Urinary bladder (tissue), 4 donors: Measurements from ENCODE around the gene RAD18. TPM values are rescaled to one million over a fixed set of nuclear protein-coding genes. Genes with fewer than 3 reads are reported as not detected.

ENCODE experiments used
- DNase-seq: peaks from one replicate; pipeline ENCODE4 v3.0.0-alpha.2; 2015; ENCODE audit errors: extremely low spot score
- H3K27ac ChIP-seq: one replicate; pipeline ENCODE4 v1.5.1; 2013; ENCODE audit warnings: low read depth, mild to moderate bottlenecking, moderate library complexity
- H3K36me3 ChIP-seq: one replicate; pipeline ENCODE4 v1.6.1; 2013; ENCODE audit warnings: mild to moderate bottlenecking, moderate library complexity; ENCODE audit not compliant: insufficient read depth
- H3K4me1 ChIP-seq: one replicate; pipeline ENCODE4 v1.6.1; 2013; ENCODE audit warnings: mild to moderate bottlenecking, moderate library complexity; ENCODE audit not compliant: insufficient read depth
- H3K4me3 ChIP-seq: one replicate; pipeline ENCODE4 v1.5.1; 2013; ENCODE audit warnings: low read depth, low read length
- WGBS: extraction: QIAGEN DNeasy Blood & Tissue Kit; methylation state at CpG from one replicate; pipeline ENCODE4 v1.1.7; 2013; 5-methylcytosine and 5-hydroxymethylcytosine counted together
- polyA plus RNA-seq: library from polyadenylated mRNA; stranded (reverse); fragments of 200-250 nt; gene quantifications from one replicate; pipeline ENCODE4 v1.2.3, GENCODE V29; 2013
- total RNA-seq: library from RNA; depleted of rRNA; stranded (reverse); fragments of >200 nt; gene quantifications from one replicate; pipeline ENCODE4 v1.2.3, GENCODE V29; 2014
- donor health status: healthy with polysubstance abuse.
- donor health status: healthy.

The RAD18 gene
- total and polyA plus RNA-seq, 2 donors = 2.8 to 27.0 TPM

DNA sequence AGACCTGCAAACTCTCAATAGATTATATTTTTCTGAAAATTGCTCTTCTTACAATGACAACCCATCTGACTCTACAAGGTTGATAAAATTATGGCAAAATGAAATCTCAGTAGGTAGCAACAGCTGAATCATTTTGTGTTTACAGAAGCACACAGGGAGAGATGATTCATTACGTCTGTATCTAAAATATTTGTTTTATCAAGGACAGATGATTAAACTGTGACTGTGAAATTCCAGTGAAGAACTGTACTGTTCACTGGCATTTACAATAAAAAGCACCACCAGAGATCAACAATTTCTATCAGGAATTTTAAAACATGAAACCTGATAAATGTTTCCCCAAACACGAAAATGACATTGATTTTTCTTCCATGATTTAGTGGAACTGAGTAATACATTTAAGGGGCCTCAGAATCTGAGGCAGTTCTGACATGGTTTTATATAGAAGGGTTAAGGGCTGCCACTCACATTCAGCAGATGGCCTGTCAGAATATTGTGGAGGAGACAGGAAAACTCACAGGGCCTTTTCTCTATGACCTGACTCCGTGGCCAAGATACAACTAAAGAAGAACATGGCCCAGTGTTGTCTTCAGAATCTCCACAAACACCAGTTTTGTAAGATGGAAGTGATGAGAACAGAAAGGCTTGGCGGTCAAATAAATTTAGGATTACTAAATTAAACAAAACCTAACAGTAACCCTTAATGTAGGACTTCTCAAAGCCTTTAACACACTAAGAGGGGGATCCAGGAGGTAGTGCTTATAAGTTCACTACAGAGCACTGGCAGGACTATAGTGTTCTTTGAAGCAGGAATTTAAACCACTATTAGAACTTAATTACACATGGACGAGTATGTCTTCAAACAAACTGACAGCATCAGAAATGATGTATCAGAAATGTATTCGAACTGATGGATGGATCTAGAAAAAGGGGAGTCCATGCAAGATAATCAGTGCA, 25.9 kb downstream of the RAD18 start:
- WGBS = 48% methylated on average over 6 of the region's 6 CpGs
- no peaks in the 10 kb centered on the region for H3K4me1 ChIP-seq
- no peak overlapping the region for H3K4me3 ChIP-seq
- no peak for DNase-seq
- H3K27ac ChIP-seq = no peak overlapping the region
- H3K36me3 ChIP-seq = no peaks in the 10 kb centered on the region

DNA sequence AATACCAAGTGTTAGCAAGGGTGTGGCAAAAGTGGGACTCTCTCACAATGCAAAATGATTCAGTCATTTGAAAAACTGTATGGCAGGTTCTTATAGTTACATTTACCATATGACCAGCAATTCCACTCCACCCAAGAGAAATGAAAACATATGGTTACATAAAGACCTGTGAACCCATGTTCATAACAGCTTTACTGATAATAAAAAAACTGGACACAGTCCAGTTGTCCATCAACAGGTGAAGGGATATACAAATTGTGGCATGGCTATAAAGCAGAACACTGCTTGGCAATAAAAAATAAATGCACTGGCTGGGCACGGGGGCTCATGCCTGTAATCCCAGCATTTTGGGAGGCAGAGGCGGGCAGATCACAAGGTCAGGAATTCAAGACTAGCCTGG, 30.8 kb downstream of the RAD18 start:
- H3K27ac ChIP-seq = no peak overlapping the region
- H3K4me1 ChIP-seq = no peaks in the 10 kb centered on the region
- H3K36me3 ChIP-seq = no peaks in the 10 kb centered on the region
- H3K4me3 ChIP-seq = no peak overlapping the region
- WGBS = 76% methylated on average over 2 of the region's 2 CpGs
- no peak for DNase-seq

DNA sequence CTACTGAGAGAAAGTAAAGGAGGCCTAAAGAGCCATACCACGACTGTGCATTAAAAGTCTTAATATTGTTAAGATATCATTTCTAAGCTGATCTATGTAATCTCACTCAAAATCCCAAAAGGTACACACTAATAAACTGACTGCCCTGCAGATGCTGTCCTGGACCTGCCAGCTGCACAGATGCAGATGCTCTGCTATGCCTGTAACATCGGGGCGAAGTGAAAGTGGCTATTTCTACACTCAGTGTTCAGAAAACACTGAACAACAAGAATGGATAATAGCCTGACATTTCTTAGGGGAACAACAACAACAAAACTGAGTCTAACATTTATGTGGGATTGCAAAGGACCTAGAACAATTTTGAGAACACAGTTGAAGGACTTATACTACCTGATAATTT, 31.9 kb downstream of the RAD18 start:
- no peak overlapping the region for H3K27ac ChIP-seq
- WGBS = 65% methylated on average over 3 of the region's 3 CpGs

GRCh38 chr3:8929860-8930259, 33.4 kb downstream of the RAD18 start:
- no peak overlapping the region for H3K27ac ChIP-seq
- H3K36me3 ChIP-seq = no peaks in the 10 kb centered on the region
- H3K4me1 ChIP-seq = no peaks in the 10 kb centered on the region
- WGBS = 73% methylated on average over 4 of the region's 4 CpGs
- no peak for DNase-seq
- H3K4me3 ChIP-seq = no peak overlapping the region

More for the DNA sequence above, 31.9 kb downstream of the RAD18 start:
- H3K36me3 ChIP-seq = no peaks in the 10 kb centered on the region
- no peaks in the 10 kb centered on the region for H3K4me1 ChIP-seq
- no peak overlapping the region for H3K4me3 ChIP-seq
- DNase-seq = no peak

DNA sequence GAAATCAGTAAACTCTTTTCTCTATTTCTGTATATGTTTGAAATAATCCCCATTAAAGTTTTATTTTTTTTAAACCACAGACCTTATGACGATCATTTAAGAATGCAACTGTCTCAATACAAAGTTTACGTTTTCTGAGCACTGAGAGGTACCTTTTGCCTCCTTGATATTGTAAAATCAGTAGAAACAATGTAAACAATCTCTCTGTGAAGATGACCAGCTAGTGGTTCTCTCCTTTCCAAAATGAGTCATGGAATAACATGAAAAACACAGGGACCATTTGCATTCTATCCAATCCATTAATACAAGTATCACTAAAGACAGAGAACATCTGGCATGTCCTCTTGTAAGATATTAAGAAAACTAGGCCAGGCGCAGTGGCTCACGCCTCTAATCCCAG, 48.8 kb downstream of the RAD18 start:
- Histone ChIP-seq H3K4me1 (no peaks in the 10 kb centered on the region), H3K4me3 (no peak overlapping the region), H3K36me3 (no peaks in the 10 kb centered on the region), H3K27ac (no peak overlapping the region)
- WGBS = 88% methylated on average over 4 of the region's 4 CpGs
- no peak for DNase-seq

DNA sequence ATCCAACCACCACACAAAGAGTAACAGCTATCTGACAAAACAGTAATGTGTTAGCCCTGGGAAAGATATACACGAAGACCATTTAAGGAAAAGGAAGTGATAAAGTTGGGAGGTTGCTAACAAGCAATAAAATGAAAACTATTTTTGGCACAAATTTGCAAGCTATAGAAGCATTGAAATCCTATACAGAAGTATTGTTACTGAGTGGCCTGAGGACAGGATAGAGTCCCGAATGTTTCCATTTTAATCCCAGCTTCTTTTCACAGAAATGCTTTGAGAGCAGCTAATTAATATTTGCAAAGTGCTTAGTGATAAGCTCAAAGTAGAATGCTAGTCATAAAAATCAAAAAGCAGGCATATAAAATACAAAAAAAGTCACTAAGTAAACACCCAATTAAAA, 51.5 kb downstream of the RAD18 start:
- Histone ChIP-seq H3K36me3 (peaks cover 2% of the 10 kb centered on the region), H3K4me3 (no peak overlapping the region), H3K4me1 (no peaks in the 10 kb centered on the region), H3K27ac (no peak overlapping the region)
- DNase-seq = no peak
- WGBS = 58% methylated on average over 2 of the region's 2 CpGs

DNA sequence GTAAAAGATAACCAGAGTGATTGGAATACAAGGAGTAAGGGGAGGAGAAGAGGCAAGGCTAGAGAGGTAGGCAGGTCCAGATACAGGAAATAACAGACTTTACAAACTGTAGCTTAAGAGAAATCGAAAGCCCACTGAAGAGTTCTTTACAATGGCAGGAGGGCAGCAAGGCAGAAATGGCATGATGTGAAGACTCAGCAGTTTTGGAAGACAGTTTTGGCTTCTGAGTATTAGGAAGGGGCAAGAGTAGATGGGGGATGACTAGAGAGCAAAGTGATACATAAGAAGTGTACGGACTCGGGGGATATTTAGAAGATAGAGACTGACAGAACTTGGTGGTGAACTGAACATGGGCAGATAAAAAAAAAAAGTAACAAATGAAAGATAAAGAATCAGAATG, 54.1 kb downstream of the RAD18 start:
- H3K27ac ChIP-seq = no peak overlapping the region
- DNase-seq = no peak
- H3K36me3 ChIP-seq = peaks cover 2% of the 10 kb centered on the region
- H3K4me3 ChIP-seq = no peak overlapping the region
- no peaks in the 10 kb centered on the region for H3K4me1 ChIP-seq
- 95% methylated on average over 3 of the region's 3 CpGs for WGBS

DNA sequence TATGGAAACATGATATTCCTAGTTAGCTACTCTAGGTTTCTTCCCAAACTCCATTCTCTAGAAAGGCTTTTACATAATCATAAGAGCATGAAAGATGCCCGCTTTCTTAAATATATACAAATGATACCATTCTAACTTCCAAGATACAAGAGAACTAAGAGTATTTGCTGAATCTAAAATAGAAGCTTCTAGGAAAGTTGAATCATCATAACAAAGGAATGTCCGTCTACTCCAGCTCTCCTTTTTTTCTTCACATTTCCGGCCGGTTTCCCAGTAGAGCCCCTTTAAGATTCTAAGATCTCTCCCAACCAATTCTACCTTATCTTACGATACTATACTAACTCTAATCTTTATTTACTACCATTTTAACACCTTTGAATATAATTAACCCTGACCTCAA, 60.1 kb downstream of the RAD18 start:
- 87% methylated on average over 5 of the region's 5 CpGs for WGBS

DNA sequence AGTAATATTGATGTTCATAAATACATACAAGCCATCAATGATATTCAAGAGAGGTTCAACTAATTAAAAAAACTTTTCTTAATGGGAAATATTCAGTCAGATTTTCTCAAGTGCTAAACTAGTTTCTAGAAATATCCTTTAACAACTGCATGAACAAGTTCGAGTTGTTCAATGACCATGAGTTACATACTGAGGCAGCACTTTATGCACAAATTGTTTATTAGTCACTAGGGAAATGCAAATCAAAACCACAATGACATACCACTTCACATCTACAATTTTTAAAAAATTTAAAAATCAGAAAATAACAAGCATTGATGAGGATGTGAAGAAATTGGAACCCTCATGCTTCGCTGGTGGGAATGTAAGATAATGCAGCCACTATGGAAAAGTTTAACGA, 62.4 kb downstream of the RAD18 start:
- Histone ChIP-seq H3K36me3 (no peaks in the 10 kb centered on the region), H3K4me3 (no peak overlapping the region), H3K27ac (no peak overlapping the region), H3K4me1 (no peaks in the 10 kb centered on the region)
- 96% methylated on average over 3 of the region's 3 CpGs for WGBS
- no peak for DNase-seq

More for the DNA sequence above, 60.1 kb downstream of the RAD18 start:
- no peaks in the 10 kb centered on the region for H3K4me1 ChIP-seq
- no peaks in the 10 kb centered on the region for H3K36me3 ChIP-seq
- no peak overlapping the region for H3K27ac ChIP-seq
- DNase-seq = no peak
- no peak overlapping the region for H3K4me3 ChIP-seq

DNA sequence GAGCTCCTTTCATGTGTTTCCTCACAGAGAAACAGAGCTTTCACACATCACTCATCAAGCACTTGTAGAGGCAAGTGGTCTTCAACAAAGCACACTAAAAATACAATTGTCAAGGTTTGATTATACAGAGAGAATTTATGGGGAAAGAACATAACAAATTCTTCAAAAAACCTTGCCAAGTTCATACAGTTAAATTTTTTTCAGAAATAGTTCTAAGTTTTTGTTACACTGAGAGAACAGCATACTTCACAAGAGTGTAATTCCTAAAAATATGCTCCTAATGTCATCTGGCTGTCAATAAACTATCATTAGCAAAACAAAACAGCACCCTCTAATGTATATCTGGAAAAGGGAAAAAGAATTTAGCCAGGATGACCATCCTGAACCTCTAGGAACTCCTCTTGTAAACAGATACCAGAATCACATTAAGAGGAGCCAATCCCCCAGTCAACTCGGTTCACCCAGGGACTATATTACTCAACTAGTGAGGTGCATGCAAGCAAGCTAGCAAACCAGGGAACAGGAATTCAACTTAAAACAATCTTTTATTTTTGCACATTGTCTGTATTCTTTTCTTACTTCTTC, 63.3 kb downstream of the RAD18 start:
- DNase-seq = no peak
- 36% methylated on average over 1 of the region's 1 CpG for WGBS
- H3K36me3 ChIP-seq = no peaks in the 10 kb centered on the region

GRCh38 chr3:8895829-8896228, 67.4 kb downstream of the RAD18 start:
- no peaks in the 10 kb centered on the region for H3K36me3 ChIP-seq
- no peak overlapping the region for H3K4me3 ChIP-seq
- H3K27ac ChIP-seq = no peak overlapping the region
- DNase-seq = no peak
- WGBS = 71% methylated on average over 2 of the region's 2 CpGs
- no peaks in the 10 kb centered on the region for H3K4me1 ChIP-seq

More for the DNA sequence above, 63.3 kb downstream of the RAD18 start:
- Histone ChIP-seq H3K27ac (no peak overlapping the region), H3K4me1 (no peaks in the 10 kb centered on the region), H3K4me3 (no peak overlapping the region)

DNA sequence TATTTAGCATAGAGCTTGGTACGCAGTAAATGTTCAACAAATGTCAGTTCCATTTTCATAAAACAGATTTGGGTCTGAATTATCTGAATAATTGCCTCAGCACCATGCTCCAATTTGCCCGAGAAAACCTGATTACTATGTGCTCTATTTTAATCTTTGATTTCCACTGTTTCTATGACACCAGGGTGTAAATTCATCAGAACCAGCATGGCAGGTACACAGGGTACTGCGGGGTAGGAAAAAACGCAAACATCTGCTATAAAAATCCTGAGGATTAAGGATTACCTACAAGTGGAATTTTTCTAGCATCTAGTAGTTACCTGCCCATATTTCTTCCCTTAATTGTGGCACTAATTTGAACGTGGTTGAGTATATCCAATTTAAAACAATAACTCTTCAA, 70.3 kb downstream of the RAD18 start:
- 90% methylated on average over 5 of the region's 5 CpGs for WGBS
- Histone ChIP-seq H3K4me1 (no peaks in the 10 kb centered on the region), H3K36me3 (peaks cover 2% of the 10 kb centered on the region), H3K4me3 (no peak overlapping the region), H3K27ac (no peak overlapping the region)
- DNase-seq = no peak

DNA sequence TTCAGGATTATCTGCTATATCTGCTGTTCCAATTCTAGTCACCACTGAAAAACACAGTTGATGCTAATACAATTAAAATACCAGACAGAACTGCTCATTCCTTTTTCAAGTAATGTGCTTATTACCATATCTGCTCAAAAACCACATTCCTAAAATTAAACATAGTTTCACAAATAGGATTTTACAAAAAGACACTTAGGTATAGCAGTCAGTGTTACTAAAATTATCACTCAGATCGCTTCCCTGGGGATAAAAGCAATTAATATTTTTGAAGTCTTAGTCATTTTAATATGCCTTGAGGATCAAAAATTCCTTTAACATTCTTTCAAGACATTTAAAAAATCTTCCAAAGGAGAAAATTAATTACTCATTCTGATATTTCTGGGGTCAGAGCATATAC, 71.5 kb downstream of the RAD18 start:
- Histone ChIP-seq H3K36me3 (peaks cover 2% of the 10 kb centered on the region), H3K4me3 (no peak overlapping the region), H3K27ac (no peak overlapping the region), H3K4me1 (no peaks in the 10 kb centered on the region)
- no peak for DNase-seq
- 83% methylated on average over 1 of the region's 1 CpG for WGBS

GRCh38 chr3:8891303-8891702, 72.0 kb downstream of the RAD18 start:
- no peaks in the 10 kb centered on the region for H3K4me1 ChIP-seq
- H3K4me3 ChIP-seq = no peak overlapping the region
- no peak overlapping the region for H3K27ac ChIP-seq
- DNase-seq = no peak
- peaks cover 2% of the 10 kb centered on the region for H3K36me3 ChIP-seq
